CD14-positive monocyte (primary cell): Measurements from ENCODE around the gene RUNX2. TPM values are rescaled to one million over a fixed set of nuclear protein-coding genes. Genes with fewer than 3 reads are reported as not detected.

Experiments
- DNase-seq, 3 donors: peaks; one replicate each; pipeline ENCODE4 v3.0.0-alpha.2; 2011 to 2022
- H2AFZ ChIP-seq: 2 replicates; pipeline ENCODE4 v1.6.0; 2012; ENCODE audit warnings: mild to moderate bottlenecking, low read depth, low read length, inconsistent platforms; ENCODE audit not compliant: insufficient read depth, poor library complexity, severe bottlenecking
- H3K27ac ChIP-seq, 2 donors: 1 replicate in 1 of 2; 2 replicates in 1 of 2; pipeline ENCODE4 v1.5.1; 2012 to 2013; ENCODE audit warnings: low read length in 2 of 2, control low read depth in 1 of 2, inconsistent platforms in 1 of 2, low read depth in 1 of 2, mild to moderate bottlenecking in 1 of 2
- H3K27me3 ChIP-seq, 2 donors: one replicate each; pipeline versions ENCODE4 v1.6.0 to v1.6.1; 2011 to 2013; ENCODE audit warnings: low read length in 2 of 2; ENCODE audit not compliant: control insufficient read depth in 2 of 2, insufficient read depth in 2 of 2
- H3K36me3 ChIP-seq, 2 donors: replicated peaks in 1 of 2; 1 replicate in 1 of 2; 2 replicates in 1 of 2; pipeline versions ENCODE4 v1.5.1 to v1.6.1; 2012 to 2013; ENCODE audit warnings: low read length in 2 of 2, control low read depth in 1 of 2, inconsistent platforms in 1 of 2, mild to moderate bottlenecking in 1 of 2; ENCODE audit not compliant: insufficient read depth in 2 of 2, control insufficient read depth in 1 of 2
- H3K4me1 ChIP-seq, 2 donors: 1 replicate in 1 of 2; 2 replicates in 1 of 2; pipeline versions ENCODE4 v1.5.1 to v1.6.1; 2012 to 2013; ENCODE audit warnings: low read length in 2 of 2, control low read depth in 1 of 2, inconsistent platforms in 1 of 2, mild to moderate bottlenecking in 1 of 2, moderate library complexity in 1 of 2; ENCODE audit not compliant: insufficient read depth in 2 of 2, control insufficient read depth in 1 of 2
- H3K4me2 ChIP-seq: replicated peaks from 2 replicates; pipeline ENCODE3; 2012; ENCODE audit warnings: low read length, moderate library complexity, mild to moderate bottlenecking; ENCODE audit not compliant: poor library complexity, severe bottlenecking; ENCODE audit errors: extremely low read depth
- H3K4me3 ChIP-seq, 3 experiments: fragments of 200-600 bp in 1 of 3; sonication (generic) in 1 of 3; replicated peaks in 1 of 3; 1 replicate in 2 of 3; 2 replicates in 1 of 3; pipeline ENCODE4 v1.5.1; 2011 to 2013; ENCODE audit warnings: low read length in 3 of 3, mild to moderate bottlenecking in 3 of 3, control low read depth in 2 of 3, low read depth in 2 of 3, inconsistent platforms in 1 of 3, moderate library complexity in 1 of 3
- H3K79me2 ChIP-seq: 2 replicates; pipeline ENCODE4 v1.6.0; 2012; ENCODE audit warnings: mild to moderate bottlenecking, control low read depth, inconsistent platforms, low read length, moderate library complexity; ENCODE audit not compliant: insufficient read depth
- H3K9ac ChIP-seq: 2 replicates; pipeline ENCODE4 v1.6.0; 2017; ENCODE audit warnings: low read length, mild to moderate bottlenecking; ENCODE audit not compliant: insufficient read depth, poor library complexity, severe bottlenecking
- H3K9me3 ChIP-seq, 2 donors: replicated peaks in 1 of 2; 1 replicate in 1 of 2; 2 replicates in 1 of 2; pipeline versions ENCODE4 v1.5.1 to v1.6.1; 2012 to 2013; ENCODE audit warnings: low read length in 2 of 2, control low read depth in 1 of 2; ENCODE audit not compliant: control insufficient read depth in 1 of 2, insufficient read depth in 1 of 2
- H4K20me1 ChIP-seq: 2 replicates; pipeline ENCODE4 v1.6.0; 2012; ENCODE audit warnings: mild to moderate bottlenecking, low read length, control low read depth, moderate library complexity; ENCODE audit not compliant: insufficient read depth
- H3K27ac Mint-ChIP-seq, 7 donors: one replicate each; pipeline ENCODE4 v1.8.0; 2020; ENCODE audit warnings: mild to moderate bottlenecking in 7 of 7, mixed read lengths in 7 of 7, moderate library complexity in 6 of 7, inconsistent platforms in 2 of 7
- H3K27me3 Mint-ChIP-seq, 3 donors: one replicate each; pipeline ENCODE4 v1.8.0; 2021 to 2022; ENCODE audit warnings: low read depth in 3 of 3, mild to moderate bottlenecking in 3 of 3, mixed read lengths in 3 of 3, moderate library complexity in 3 of 3, inconsistent platforms in 1 of 3
- H3K36me3 Mint-ChIP-seq, 2 donors: one replicate each; pipeline ENCODE4 v1.8.0; 2020; ENCODE audit warnings: mixed read lengths in 2 of 2, inconsistent platforms in 1 of 2, mild to moderate bottlenecking in 1 of 2
- H3K4me1 Mint-ChIP-seq: one replicate; pipeline ENCODE4 v1.8.0; 2020; ENCODE audit warnings: mild to moderate bottlenecking, mixed read lengths
- H3K4me3 Mint-ChIP-seq, 2 donors: one replicate each; pipeline ENCODE4 v1.8.0; 2020; ENCODE audit warnings: mild to moderate bottlenecking in 2 of 2, mixed read lengths in 2 of 2, moderate library complexity in 1 of 2
- H3K9me3 Mint-ChIP-seq, 7 donors: one replicate each; pipeline ENCODE4 v1.8.0; 2020 to 2022; ENCODE audit warnings: mixed read lengths in 7 of 7, mild to moderate bottlenecking in 6 of 7, moderate library complexity in 6 of 7, inconsistent platforms in 2 of 7
- WGBS: methylation state at CpG from one replicate; pipeline ENCODE4 v1.1.5; 2013; ENCODE audit warnings: missing lambda C conversion rate; ENCODE audit not compliant: insufficient coverage; 5-methylcytosine and 5-hydroxymethylcytosine counted together
- intact Hi-C, 2 donors: fragments of 100-400 bp; cut with micrococcal nuclease; formaldehyde crosslinking; loops; one replicate each; pipeline versions ENCODE4 v1.15.0 to v1.15.1; 2023
- polyA plus RNA-seq, 3 donors: library from polyadenylated mRNA; depleted of rRNA in 1 of 3; unstranded in 2 of 3; stranded (reverse) in 1 of 3; fragments of 300-500 nt in 2 of 3; fragments of >200 nt in 1 of 3; fragmentation: Illumina TruSeq in 2 of 3; gene quantifications; 1 replicate in 2 of 3; 2 replicates in 1 of 3; pipeline ENCODE4 v1.2.3, GENCODE V29; 2012 to 2021
- TF ChIP-seq, protein P1 (sequence below): fragments of 200-600 bp; IDR thresholded peaks from one replicate; pipeline ENCODE4 v1.8.0; 2022; ENCODE audit warnings: antibody characterized with exemption, mild to moderate bottlenecking

Gene RUNX2
- polyA plus RNA-seq, 3 donors = 1.3 to 5.0 (median 2.5) TPM

DNA sequence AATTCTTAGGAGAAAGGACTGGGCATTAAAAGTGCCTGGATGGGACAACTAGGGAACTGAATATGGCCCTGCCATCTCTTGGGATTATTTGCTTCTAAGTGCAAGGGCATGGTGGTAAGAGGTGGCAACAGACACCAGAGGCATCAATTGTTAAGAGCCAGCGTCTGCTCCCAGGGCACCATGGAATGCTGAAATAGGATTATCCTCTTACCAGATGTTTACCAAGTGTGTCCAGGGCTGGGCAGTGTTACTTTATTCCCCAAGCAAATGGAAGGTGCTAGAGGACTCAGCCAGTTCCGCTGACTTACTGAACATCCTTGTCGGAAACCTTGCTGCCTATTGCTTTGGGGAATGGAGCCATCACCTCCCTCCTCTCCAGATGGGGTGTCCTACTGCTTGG, 323.2 kb downstream of the RUNX2 start:
- Histone ChIP-seq H4K20me1 (no peaks in the 10 kb centered on the region), H2AFZ (no peak overlapping the region), H3K36me3 (no peaks in the 10 kb centered on the region), H3K9me3 (no peaks in the 10 kb centered on the region), H3K4me2 (no peak overlapping the region), H3K9ac (no peak overlapping the region), H3K79me2 (no peaks in the 10 kb centered on the region), H3K4me3 (no peak overlapping the region), H3K4me1 (peaks cover 9 to 11% of the 10 kb centered on the region in 2 donors), H3K27ac (no peak overlapping the region), H3K27me3 (no peaks in the 10 kb centered on the region)
- intact Hi-C loops = no loop called here
- Mint-ChIP-seq H3K4me3 (no peak overlapping the region), H3K27ac (no peak overlapping the region), H3K36me3 (no peaks in the 10 kb centered on the region), H3K9me3 (peaks cover 0 to 1% (median 0%) of the 10 kb centered on the region in 7 donors), H3K27me3 (peaks cover 0 to 2% (median 2%) of the 10 kb centered on the region in 3 donors), H3K4me1 (peaks cover 16% of the 10 kb centered on the region)
- TF ChIP-seq, protein P1, sequence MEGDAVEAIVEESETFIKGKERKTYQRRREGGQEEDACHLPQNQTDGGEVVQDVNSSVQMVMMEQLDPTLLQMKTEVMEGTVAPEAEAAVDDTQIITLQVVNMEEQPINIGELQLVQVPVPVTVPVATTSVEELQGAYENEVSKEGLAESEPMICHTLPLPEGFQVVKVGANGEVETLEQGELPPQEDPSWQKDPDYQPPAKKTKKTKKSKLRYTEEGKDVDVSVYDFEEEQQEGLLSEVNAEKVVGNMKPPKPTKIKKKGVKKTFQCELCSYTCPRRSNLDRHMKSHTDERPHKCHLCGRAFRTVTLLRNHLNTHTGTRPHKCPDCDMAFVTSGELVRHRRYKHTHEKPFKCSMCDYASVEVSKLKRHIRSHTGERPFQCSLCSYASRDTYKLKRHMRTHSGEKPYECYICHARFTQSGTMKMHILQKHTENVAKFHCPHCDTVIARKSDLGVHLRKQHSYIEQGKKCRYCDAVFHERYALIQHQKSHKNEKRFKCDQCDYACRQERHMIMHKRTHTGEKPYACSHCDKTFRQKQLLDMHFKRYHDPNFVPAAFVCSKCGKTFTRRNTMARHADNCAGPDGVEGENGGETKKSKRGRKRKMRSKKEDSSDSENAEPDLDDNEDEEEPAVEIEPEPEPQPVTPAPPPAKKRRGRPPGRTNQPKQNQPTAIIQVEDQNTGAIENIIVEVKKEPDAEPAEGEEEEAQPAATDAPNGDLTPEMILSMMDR = no peak
- no peak for DNase-seq
- WGBS = 100% methylated on average over 1 of the region's 3 CpGs

DNA sequence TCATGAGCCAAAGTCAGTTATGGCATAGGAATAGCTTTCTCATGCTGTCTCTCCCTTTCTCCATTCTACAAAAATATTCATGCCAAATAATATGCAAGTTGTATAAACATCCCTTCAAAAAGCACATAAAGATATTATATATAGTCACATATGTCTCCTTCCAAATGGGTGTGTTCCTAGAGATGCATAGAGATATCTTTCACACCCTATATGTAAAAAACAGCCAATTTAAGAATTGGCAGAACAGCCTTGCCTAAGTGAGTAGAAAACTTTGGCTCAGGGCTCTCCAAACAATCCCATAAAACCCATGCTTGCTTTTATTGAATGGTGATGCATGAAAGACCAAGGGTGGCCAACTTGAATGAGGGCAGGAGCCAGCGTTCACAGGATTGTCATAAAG, 324.3 kb downstream of the RUNX2 start:
- TF ChIP-seq, protein P1 = no peak
- H3K27ac ChIP-seq = no peak overlapping the region
- Mint-ChIP-seq H3K4me1 (peaks cover 13% of the 10 kb centered on the region), H3K27ac (no peak overlapping the region), H3K27me3 (peaks cover 0 to 2% (median 2%) of the 10 kb centered on the region in 3 donors), H3K4me3 (no peak overlapping the region), H3K36me3 (no peaks in the 10 kb centered on the region), H3K9me3 (peaks cover 0 to 4% (median 2%) of the 10 kb centered on the region in 7 donors)
- H3K9ac ChIP-seq = no peak overlapping the region
- H4K20me1 ChIP-seq = no peaks in the 10 kb centered on the region
- no peaks in the 10 kb centered on the region for H3K36me3 ChIP-seq
- no peak overlapping the region for H2AFZ ChIP-seq
- WGBS = no CpG with 5 or more reads among the region's 1 CpG
- no peak for DNase-seq
- intact Hi-C loops = no loop called here
- no peaks in the 10 kb centered on the region for H3K9me3 ChIP-seq
- H3K27me3 ChIP-seq = no peaks in the 10 kb centered on the region
- no peak overlapping the region for H3K4me2 ChIP-seq
- no peaks in the 10 kb centered on the region for H3K79me2 ChIP-seq
- H3K4me3 ChIP-seq = no peak overlapping the region
- H3K4me1 ChIP-seq = peaks cover 8 to 9% of the 10 kb centered on the region in 2 donors
